ENCODE results near the gene ZDHHC8.

GRCh38 chr22:20093418-20094196 is 38.0 kb upstream of the ZDHHC8 start:
- TF ChIP-seq, protein P1, sequence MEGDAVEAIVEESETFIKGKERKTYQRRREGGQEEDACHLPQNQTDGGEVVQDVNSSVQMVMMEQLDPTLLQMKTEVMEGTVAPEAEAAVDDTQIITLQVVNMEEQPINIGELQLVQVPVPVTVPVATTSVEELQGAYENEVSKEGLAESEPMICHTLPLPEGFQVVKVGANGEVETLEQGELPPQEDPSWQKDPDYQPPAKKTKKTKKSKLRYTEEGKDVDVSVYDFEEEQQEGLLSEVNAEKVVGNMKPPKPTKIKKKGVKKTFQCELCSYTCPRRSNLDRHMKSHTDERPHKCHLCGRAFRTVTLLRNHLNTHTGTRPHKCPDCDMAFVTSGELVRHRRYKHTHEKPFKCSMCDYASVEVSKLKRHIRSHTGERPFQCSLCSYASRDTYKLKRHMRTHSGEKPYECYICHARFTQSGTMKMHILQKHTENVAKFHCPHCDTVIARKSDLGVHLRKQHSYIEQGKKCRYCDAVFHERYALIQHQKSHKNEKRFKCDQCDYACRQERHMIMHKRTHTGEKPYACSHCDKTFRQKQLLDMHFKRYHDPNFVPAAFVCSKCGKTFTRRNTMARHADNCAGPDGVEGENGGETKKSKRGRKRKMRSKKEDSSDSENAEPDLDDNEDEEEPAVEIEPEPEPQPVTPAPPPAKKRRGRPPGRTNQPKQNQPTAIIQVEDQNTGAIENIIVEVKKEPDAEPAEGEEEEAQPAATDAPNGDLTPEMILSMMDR (IDR thresholded peaks at IDR 0.05; ENCODE audit: low read length), result no peak
- TF ChIP-seq EZH2 (IDR thresholded peaks at IDR 0.05; ENCODE audit: borderline replicate concordance, low read length), result no peak
